H1 (cell line): ENCODE results near the gene SCGB3A1. TPM values are rescaled to one million over a fixed set of nuclear protein-coding genes. Genes with fewer than 3 reads are reported as not detected.

Source experiments
- CTCF ChIA-PET: fragments of 300-600 bp; sonication (Branson Sonifier 250); formaldehyde crosslinking; loops from one replicate; lab custom pipeline; 2021; ENCODE audit not compliant: partially characterized antibody; lab: Charles Lee
- POLR2A ChIA-PET: fragments of 300-600 bp; sonication (Branson Sonifier 250); formaldehyde crosslinking; loops from one replicate; lab custom pipeline; 2021; ENCODE audit warnings: inconsistent platforms; ENCODE audit not compliant: partially characterized antibody; lab: Charles Lee
- DNase-seq, 2 experiments: peaks; one replicate each; pipeline versions ENCODE4 v3.0.0 to v3.0.0-alpha.2; 2010 to 2022; ENCODE audit warnings: low spot score in 2 of 2, low read depth in 1 of 2, mixed read lengths in 1 of 2
- FAIRE-seq: peaks from 2 replicates; lab custom pipeline; 2011; peaks lifted over from hg19 to GRCh38; lab: Jason Lieb, UNC
- H2AFZ ChIP-seq: 2 replicates; pipeline ENCODE4 v1.8.1; 2012; ENCODE audit warnings: low read length, inconsistent platforms
- H2AK5ac ChIP-seq: 2 replicates; pipeline ENCODE4 v1.6.1; 2013; ENCODE audit warnings: low read depth, low read length
- H2BK120ac ChIP-seq: replicated peaks from 2 replicates; pipeline ENCODE3; 2013; ENCODE audit warnings: low read depth, low read length, inconsistent platforms
- H2BK12ac ChIP-seq: 2 replicates; pipeline ENCODE4 v1.6.1; 2013; ENCODE audit warnings: low read depth, low read length
- H2BK15ac ChIP-seq: 2 replicates; pipeline ENCODE4 v1.6.1; 2013; ENCODE audit warnings: low read length
- H2BK20ac ChIP-seq: 2 replicates; pipeline ENCODE4 v1.6.1; 2013; ENCODE audit warnings: low read length
- H2BK5ac ChIP-seq: 2 replicates; pipeline ENCODE4 v1.6.1; 2013; ENCODE audit warnings: low read depth, low read length
- H3K14ac ChIP-seq: 2 replicates; pipeline ENCODE4 v1.6.1; 2013; ENCODE audit warnings: inconsistent platforms; ENCODE audit not compliant: insufficient read length
- H3K18ac ChIP-seq: 2 replicates; pipeline ENCODE4 v1.6.1; 2013; ENCODE audit warnings: low read length; ENCODE audit errors: extremely low read depth
- H3K23ac ChIP-seq: 2 replicates; pipeline ENCODE4 v1.6.1; 2013; ENCODE audit warnings: inconsistent platforms; ENCODE audit not compliant: insufficient read length
- H3K23me2 ChIP-seq: 2 replicates; pipeline ENCODE4 v1.6.1; 2013; ENCODE audit warnings: low read depth, low read length
- H3K27ac ChIP-seq: 2 replicates; pipeline ENCODE4 v1.6.1; 2011; ENCODE audit warnings: low read depth, low read length, inconsistent platforms
- H3K27me3 ChIP-seq, 4 experiments: replicated peaks in 1 of 4; 1 replicate in 1 of 4; 2 replicates in 3 of 4; pipeline versions ENCODE4 v1.6.1 to v1.8.1; 2011 to 2013; ENCODE audit warnings: low read length in 3 of 4, mild to moderate bottlenecking in 3 of 4, inconsistent platforms in 2 of 4, mixed read lengths in 2 of 4, moderate library complexity in 1 of 4; ENCODE audit not compliant: control insufficient read depth in 3 of 4, insufficient read depth in 3 of 4; ENCODE audit errors: extremely low read depth in 1 of 4
- H3K36me3 ChIP-seq, 4 experiments: 2 replicates each; pipeline versions ENCODE4 v1.6.1 to v1.8.1; 2011 to 2013; ENCODE audit warnings: mild to moderate bottlenecking in 4 of 4, low read length in 3 of 4, moderate library complexity in 2 of 4, control low read depth in 1 of 4, inconsistent platforms in 1 of 4; ENCODE audit not compliant: insufficient read depth in 4 of 4, control insufficient read depth in 2 of 4
- H3K4ac ChIP-seq: replicated peaks from 2 replicates; pipeline ENCODE3; 2013; ENCODE audit warnings: low read length, low read depth, mixed read lengths, inconsistent platforms; ENCODE audit not compliant: insufficient read length
- H3K4me1 ChIP-seq, 4 experiments: replicated peaks in 1 of 4; 1 replicate in 1 of 4; 2 replicates in 3 of 4; pipeline versions ENCODE4 v1.6.1 to v1.8.1; 2011 to 2013; ENCODE audit warnings: low read length in 3 of 4, inconsistent platforms in 2 of 4, mixed read lengths in 1 of 4; ENCODE audit not compliant: insufficient read depth in 4 of 4, control insufficient read depth in 3 of 4
- H3K4me2 ChIP-seq, 2 experiments: 2 replicates each; pipeline versions ENCODE4 v1.6.1 to v1.8.1; 2011 to 2013; ENCODE audit warnings: low read depth in 2 of 2, low read length in 2 of 2, control low read depth in 1 of 2, inconsistent platforms in 1 of 2, mild to moderate bottlenecking in 1 of 2; ENCODE audit not compliant: insufficient read depth in 1 of 2
- H3K4me3 ChIP-seq, 4 experiments: fragments of 200-600, 300-600 bp in 1 of 4; sonication (generic), shearing (Covaris generic), sonication (Bioruptor Twin) in 1 of 4; 2 replicates each; pipeline versions ENCODE4 v1.5.1 to v1.8.1; 2011 to 2016; ENCODE audit warnings: low read length in 4 of 4, low read depth in 3 of 4, control low read depth in 2 of 4, inconsistent platforms in 2 of 4, mild to moderate bottlenecking in 2 of 4, mixed read lengths in 1 of 4, moderate library complexity in 1 of 4; ENCODE audit not compliant: insufficient read depth in 2 of 4; ENCODE audit errors: extremely low read depth in 1 of 4
- H3K56ac ChIP-seq: replicated peaks from 2 replicates; pipeline ENCODE3; 2013; ENCODE audit warnings: low read depth, mild to moderate bottlenecking, mixed read lengths, low read length, inconsistent platforms; ENCODE audit not compliant: insufficient read length
- H3K79me1 ChIP-seq: 2 replicates; pipeline ENCODE4 v1.6.1; 2013; ENCODE audit warnings: low read depth, low read length, control low read depth
- H3K79me2 ChIP-seq, 2 experiments: 2 replicates each; pipeline versions ENCODE4 v1.6.1 to v1.8.1; 2012 to 2013; ENCODE audit warnings: low read length in 2 of 2, mild to moderate bottlenecking in 2 of 2, inconsistent platforms in 1 of 2; ENCODE audit not compliant: insufficient read depth in 2 of 2, control insufficient read depth in 1 of 2
- H3K9ac ChIP-seq, 4 experiments: replicated peaks in 1 of 4; 1 replicate in 1 of 4; 2 replicates in 3 of 4; pipeline versions ENCODE4 v1.6.1 to v1.8.1; 2011 to 2013; ENCODE audit warnings: low read depth in 3 of 4, low read length in 3 of 4, control low read depth in 2 of 4, mild to moderate bottlenecking in 2 of 4, moderate library complexity in 2 of 4, inconsistent platforms in 1 of 4; ENCODE audit errors: extremely low read depth in 1 of 4
- H3K9me3 ChIP-seq, 2 experiments: 2 replicates each; pipeline versions ENCODE4 v1.6.1 to v1.8.1; 2012 to 2013; ENCODE audit warnings: mild to moderate bottlenecking in 2 of 2, moderate library complexity in 2 of 2, control low read depth in 1 of 2, inconsistent platforms in 1 of 2, low read depth in 1 of 2, low read length in 1 of 2, mixed read lengths in 1 of 2; ENCODE audit not compliant: insufficient read depth in 2 of 2
- H4K20me1 ChIP-seq, 2 experiments: replicated peaks in 1 of 2; 2 replicates each; pipeline versions ENCODE3 to v1.8.1; 2011 to 2013; ENCODE audit warnings: inconsistent platforms in 2 of 2, low read length in 2 of 2, mild to moderate bottlenecking in 1 of 2; ENCODE audit not compliant: insufficient read depth in 2 of 2, control insufficient read depth in 1 of 2
- H4K5ac ChIP-seq: 2 replicates; pipeline ENCODE4 v1.6.1; 2013; ENCODE audit warnings: low read length, low read depth, mixed read lengths, inconsistent platforms; ENCODE audit not compliant: insufficient read length
- H4K8ac ChIP-seq: 2 replicates; pipeline ENCODE4 v1.8.0; 2013; ENCODE audit warnings: mild to moderate bottlenecking, moderate library complexity, low read length, inconsistent platforms; ENCODE audit not compliant: insufficient read depth; ENCODE audit errors: extremely low read depth
- H4K91ac ChIP-seq: replicated peaks from 2 replicates; pipeline ENCODE3; 2013; ENCODE audit warnings: low read length, mixed read lengths, inconsistent platforms; ENCODE audit not compliant: insufficient read length
- ASH2L ChIP-seq: fragments of 200-600, 300-600 bp; sonication (generic); IDR thresholded peaks from one replicate; pipeline ENCODE4 v1.7.1; 2017; ENCODE audit warnings: low read length
- CBX8 ChIP-seq: fragments of 300-800, 300-1000 bp; sonication (generic); IDR thresholded peaks from 2 replicates; pipeline ENCODE4 v1.7.1; 2016; ENCODE audit warnings: low read depth, low read length, borderline replicate concordance
- CEBPB ChIP-seq: IDR thresholded peaks from 2 replicates; pipeline ENCODE4 v1.6.1; 2012; ENCODE audit warnings: low read depth, low read length
- CREB1 ChIP-seq: IDR thresholded peaks from 2 replicates; pipeline ENCODE4 v1.6.1; 2012; ENCODE audit warnings: inconsistent platforms
- EP300 ChIP-seq, 2 experiments: IDR thresholded peaks; 1 replicate in 1 of 2; 2 replicates in 1 of 2; pipeline ENCODE4 v1.6.1; 2011 to 2012; ENCODE audit warnings: low read depth in 2 of 2, low read length in 2 of 2, mild to moderate bottlenecking in 2 of 2, borderline replicate concordance in 1 of 2, inconsistent platforms in 1 of 2, moderate library complexity in 1 of 2
- GTF2F1 ChIP-seq: IDR thresholded peaks from 2 replicates; pipeline ENCODE4 v1.6.1; 2012; ENCODE audit warnings: low read depth, low read length, improper control_type of control experiment, borderline replicate concordance
- PHF8 ChIP-seq: fragments of 200-600 bp; sonication (generic); conservative IDR thresholded peaks from 2 replicates; pipeline ENCODE4 v1.7.1; 2012; ENCODE audit warnings: low read depth, mild to moderate bottlenecking, inconsistent platforms, low read length, moderate library complexity
- RBBP5 ChIP-seq: IDR thresholded peaks from 2 replicates; pipeline ENCODE4 v1.7.1; 2012; ENCODE audit warnings: low read depth, mild to moderate bottlenecking, inconsistent platforms, low read length, moderate library complexity, borderline replicate concordance
- SAP30 ChIP-seq: fragments of 300-600 bp; sonication (generic); IDR thresholded peaks from 2 replicates; pipeline ENCODE4 v1.7.1; 2012; ENCODE audit warnings: low read length, moderate library complexity, mild to moderate bottlenecking, inconsistent platforms; ENCODE audit not compliant: insufficient read depth, insufficient replicate concordance
- TAF1 ChIP-seq: IDR thresholded peaks from 2 replicates; pipeline ENCODE4 v1.6.1; 2011; ENCODE audit warnings: mild to moderate bottlenecking, low read depth, low read length
- ZNF274 ChIP-seq: IDR thresholded peaks from 2 replicates; pipeline ENCODE4 v1.7.0; 2012; ENCODE audit warnings: low read length, borderline replicate concordance; ENCODE audit errors: extremely low read depth
- WGBS, 2 experiments: shearing (Covaris generic) in 1 of 2; methylation state at CpG; one replicate each; pipeline versions ENCODE4 v1.1.6 to v1.1.7; 2013 to 2015; ENCODE audit warnings: low lambda C conversion rate in 2 of 2, mixed read lengths in 2 of 2, inconsistent platforms in 1 of 2, low coverage in 1 of 2, missing lambda C conversion rate in 1 of 2; ENCODE audit not compliant: insufficient replicate concordance in 2 of 2, insufficient coverage in 1 of 2, insufficient read length in 1 of 2; ENCODE audit errors: extremely low coverage in 1 of 2, missing lambda C conversion rate in 1 of 2; 5-methylcytosine and 5-hydroxymethylcytosine counted together
- polyA plus RNA-seq, 7 experiments: library from polyadenylated mRNA; depleted of rRNA in 3 of 7; stranded (reverse) in 5 of 7; unstranded in 2 of 7; fragments of >200 nt in 5 of 7; fragments of 200-250 nt in 2 of 7; gene quantifications; 1 replicate in 5 of 7; 2 replicates in 1 of 7; 4 replicates in 1 of 7; pipeline versions ENCODE4 v1.2.1 to v1.2.3, GENCODE V29; 2011 to 2013; ENCODE audit warnings: missing spikeins in 2 of 7, mixed read lengths in 2 of 7
- total RNA-seq: library from RNA; stranded (reverse); fragmentation: NEBNext Ultra II Directional; extraction: Animal tissue kit (Norgen Biotek cat#: 25700); gene quantifications from 2 replicates; pipeline ENCODE4 v1.2.1, GENCODE V29; 2021
- TF ChIP-seq, protein P1 (sequence below): IDR thresholded peaks from 2 replicates; pipeline ENCODE4 v1.6.1; 2011; ENCODE audit warnings: low read depth, mild to moderate bottlenecking, low read length; ENCODE audit not compliant: insufficient read depth
- TF ChIP-seq, protein P2 (sequence below): IDR thresholded peaks from 2 replicates; pipeline ENCODE4 v1.6.1; 2011; ENCODE audit warnings: low read length, improper control_type of control experiment

The SCGB3A1 gene
- total and polyA plus RNA-seq, 2 of the 8 experiments (the other 6 are each of a cell fraction or from before 2014, with no cell fraction given) = 0.20 TPM; not detected in 1

DNA sequence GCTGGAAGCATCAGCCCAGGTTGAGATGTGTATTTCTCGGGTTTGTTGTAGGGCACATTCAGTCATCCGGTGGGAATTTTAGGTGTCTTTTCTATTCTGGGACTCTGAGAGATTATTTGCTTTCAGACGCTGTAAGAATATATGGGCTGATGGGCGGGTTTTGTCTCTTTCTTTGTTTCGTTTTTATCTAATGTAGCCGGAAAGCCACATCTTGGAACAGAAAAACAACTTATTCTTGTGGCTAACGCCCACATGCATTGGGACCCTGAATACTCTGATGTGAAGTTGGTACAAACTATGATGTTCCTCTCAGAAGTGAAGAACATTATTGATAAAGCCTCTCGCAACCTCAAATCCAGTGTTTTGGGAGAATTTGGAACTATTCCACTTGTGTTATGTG, 22.4 kb downstream of the SCGB3A1 start:
- CTCF ChIA-PET = no interaction called here
- no peak overlapping the region for H2BK5ac ChIP-seq
- no peak overlapping the region for H2BK120ac ChIP-seq
- no peak overlapping the region for H3K4me2 ChIP-seq
- no peak overlapping the region for H4K8ac ChIP-seq
- no peak overlapping the region for H3K14ac ChIP-seq
- no peak overlapping the region for H2BK12ac ChIP-seq
- peaks cover 0 to 3% of the 10 kb centered on the region in 2 experiments; a peak in 1 of 4 replicates for H3K79me2 ChIP-seq
- no peaks in the 10 kb centered on the region for H3K27me3 ChIP-seq
- no peak overlapping the region for H4K91ac ChIP-seq
- H4K20me1 ChIP-seq = peaks cover 0 to 2% of the 10 kb centered on the region in 2 experiments
- H4K5ac ChIP-seq = no peak overlapping the region
- H3K18ac ChIP-seq = no peak overlapping the region
- no peak overlapping the region for H3K56ac ChIP-seq
- FAIRE-seq (no peak), DNase-seq (no peak)
- H2BK15ac ChIP-seq = no peak overlapping the region
- H3K36me3 ChIP-seq = peaks cover 13 to 84% (median 43%) of the 10 kb centered on the region in 4 experiments
- no peaks in the 10 kb centered on the region for H3K79me1 ChIP-seq
- H3K23ac ChIP-seq = no peak overlapping the region
- H3K27ac ChIP-seq = no peak overlapping the region
- H2AK5ac ChIP-seq = no peak overlapping the region
- H3K4me3 ChIP-seq = no peak overlapping the region
- no peak overlapping the region for H3K9ac ChIP-seq
- POLR2A ChIA-PET = no interaction called here
- no peak overlapping the region for H2AFZ ChIP-seq
- no peaks in the 10 kb centered on the region; the same call in 1 of the 2 replicates for H3K23me2 ChIP-seq
- no peaks in the 10 kb centered on the region for H3K9me3 ChIP-seq
- H2BK20ac ChIP-seq = no peak overlapping the region
- WGBS, 2 experiments = 78% methylated on average over 8 of the region's 8 CpGs; no CpG with 5 or more reads in 1 of the 2 experiments
- no peaks in the 10 kb centered on the region for H3K4me1 ChIP-seq
- H3K4ac ChIP-seq = no peak overlapping the region
- TF ChIP-seq CBX8 (no peak), ASH2L (no peak), SAP30 (no peak), EP300 (IDR thresholded peaks at IDR 0.05; ENCODE audit: borderline replicate concordance in 1 of 2, low read depth in 2 of 2, low read length in 2 of 2) (no peak), CEBPB (no peak), TAF1 (no peak), RBBP5 (no peak), ZNF274 (no peak), PHF8 (no peak), CREB1 (no peak), GTF2F1 (no peak)
- TF ChIP-seq, protein P1, sequence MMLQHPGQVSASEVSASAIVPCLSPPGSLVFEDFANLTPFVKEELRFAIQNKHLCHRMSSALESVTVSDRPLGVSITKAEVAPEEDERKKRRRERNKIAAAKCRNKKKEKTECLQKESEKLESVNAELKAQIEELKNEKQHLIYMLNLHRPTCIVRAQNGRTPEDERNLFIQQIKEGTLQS = no peak
- TF ChIP-seq, protein P2, sequence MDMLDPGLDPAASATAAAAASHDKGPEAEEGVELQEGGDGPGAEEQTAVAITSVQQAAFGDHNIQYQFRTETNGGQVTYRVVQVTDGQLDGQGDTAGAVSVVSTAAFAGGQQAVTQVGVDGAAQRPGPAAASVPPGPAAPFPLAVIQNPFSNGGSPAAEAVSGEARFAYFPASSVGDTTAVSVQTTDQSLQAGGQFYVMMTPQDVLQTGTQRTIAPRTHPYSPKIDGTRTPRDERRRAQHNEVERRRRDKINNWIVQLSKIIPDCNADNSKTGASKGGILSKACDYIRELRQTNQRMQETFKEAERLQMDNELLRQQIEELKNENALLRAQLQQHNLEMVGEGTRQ = no peak
